ENCODE results near the gene CASQ2. TPM values are rescaled to one million over a fixed set of nuclear protein-coding genes. Genes with fewer than 3 reads are reported as not detected.

Gene CASQ2
- total RNA-seq, 4 donors from 2014 or later = 1.9 to 10.9 (median 2.3) TPM

GRCh38 chr1:115701090-115701489 lies 67.4 kb downstream of the CASQ2 start:
- TF ChIP-seq CTCF (IDR thresholded peaks at IDR 0.05) = no peak
- no peak for DNase-seq (ENCODE audit: low spot score)
- no peak for ATAC-seq (ENCODE audit: low FRiP score)

DNA sequence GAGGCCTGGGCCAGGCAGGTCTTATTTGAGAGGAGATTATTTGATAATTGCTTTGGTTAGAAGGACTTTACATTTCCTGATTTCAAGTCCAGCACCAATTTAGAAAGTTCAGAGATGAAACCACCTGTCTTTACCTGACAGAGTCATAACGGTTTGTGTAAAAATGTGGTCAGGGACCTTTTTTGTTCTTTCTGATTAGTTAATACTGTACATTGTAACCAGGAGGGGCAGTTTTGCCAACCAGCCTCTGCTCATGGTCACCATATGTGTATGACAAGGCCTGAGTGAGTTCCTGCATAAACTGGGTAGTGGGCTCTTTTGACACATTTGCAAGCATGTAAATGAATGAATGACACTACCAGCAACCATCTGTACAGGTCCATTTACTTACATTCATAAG lies 70.9 kb downstream of the CASQ2 start:
- ATAC-seq (ENCODE audit: low FRiP score) = no peak
- no peak for TF ChIP-seq CTCF (IDR thresholded peaks at IDR 0.05)
- no peak for DNase-seq (ENCODE audit: low spot score)

DNA sequence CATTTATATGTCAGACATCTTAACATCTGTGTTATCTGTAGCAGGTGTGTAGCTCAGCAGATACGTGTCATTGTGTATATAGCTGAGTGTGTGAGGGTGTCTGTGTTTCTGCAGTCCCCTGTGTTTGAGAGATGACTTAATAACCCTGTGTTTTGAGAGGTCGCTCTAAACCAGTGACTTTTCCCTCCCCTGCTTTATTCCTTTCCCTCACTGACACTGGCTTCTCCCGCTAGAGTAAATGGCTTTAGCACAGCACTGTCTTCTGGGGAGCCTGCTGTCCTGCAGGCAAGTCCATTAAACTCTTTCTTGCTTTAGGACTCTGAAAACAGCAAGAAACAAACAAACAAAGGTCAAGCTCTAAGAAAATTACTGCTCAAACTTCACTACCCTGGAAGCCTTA lies 73.7 kb downstream of the CASQ2 start:
- TF ChIP-seq CTCF (IDR thresholded peaks at IDR 0.05) = no peak
- ATAC-seq (ENCODE audit: low FRiP score) (no peak), DNase-seq (ENCODE audit: low spot score) (no peak)

GRCh38 chr1:115692224-115692623 lies 76.3 kb downstream of the CASQ2 start:
- ATAC-seq (ENCODE audit: low FRiP score) (no peak), DNase-seq (ENCODE audit: low spot score) (no peak)
- TF ChIP-seq CTCF (IDR thresholded peaks at IDR 0.05) = no peak

- no peak for DNase-seq (ENCODE audit: low spot score)
- TF ChIP-seq CTCF (IDR thresholded peaks at IDR 0.05) = no peak
- ATAC-seq (ENCODE audit: low FRiP score) = no peak
Observed at GRCh38 chr1:115690972-115691371, 77.5 kb downstream of the CASQ2 start.

DNA sequence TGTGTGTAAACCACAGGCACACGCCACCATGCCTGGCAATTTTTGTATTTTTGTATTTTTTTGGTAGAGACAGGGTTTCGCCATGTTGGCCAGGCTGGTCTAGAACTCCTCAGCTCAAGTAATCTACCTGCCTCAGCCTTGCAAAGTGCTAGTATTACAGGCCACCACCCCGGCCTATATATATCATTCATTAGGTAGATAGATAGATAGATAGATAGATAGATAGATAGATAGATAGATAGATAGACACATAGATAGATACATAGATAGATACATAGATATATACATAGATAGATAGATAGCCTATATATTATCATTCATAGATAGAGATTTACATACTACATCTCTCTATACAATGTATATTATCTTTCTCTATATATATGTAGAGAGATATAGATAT lies 80.8 kb downstream of the CASQ2 start:
- no peak for ATAC-seq (ENCODE audit: low FRiP score)
- no peak for TF ChIP-seq CTCF (IDR thresholded peaks at IDR 0.05)
- DNase-seq (ENCODE audit: low spot score) = no peak

- ATAC-seq (ENCODE audit: low FRiP score) = no peak
- TF ChIP-seq CTCF (IDR thresholded peaks at IDR 0.05) = no peak
- DNase-seq (ENCODE audit: low spot score) = no peak
Observed at GRCh38 chr1:115685029-115685705, 83.3 kb downstream of the CASQ2 start.

Data from omental fat pad (tissue), 4 donors.